ENCODE results near the gene SLFN14. TPM values are rescaled to one million over a fixed set of nuclear protein-coding genes. Genes with fewer than 3 reads are reported as not detected.
A peak's percentile ranks its signal among the peaks of the same experiment; 100 is the strongest.

The SLFN14 gene
- total RNA-seq, 3 donors from 2014 or later (not counting 1 experiment from before 2014, with no cell fraction given) = 0.35 to 0.47 TPM; not detected in 1

GRCh38 chr17:35559495-35560210, 966 bp downstream of the SLFN14 start:
- DNase-seq (no peak), ATAC-seq (no peak)
- H3K36me3 Mint-ChIP-seq = no peaks in the 10 kb centered on the region
- H3K36me3 ChIP-seq (ENCODE audit: control insufficient read depth, insufficient read depth, low read length) = no peaks in the 10 kb centered on the region
- H3K4me1 ChIP-seq (ENCODE audit: control insufficient read depth, insufficient read depth, low read length) = no peaks in the 10 kb centered on the region
- no peak overlapping the region for H3K27ac Mint-ChIP-seq
- H3K4me3 Mint-ChIP-seq = no peak overlapping the region
- H3K27me3 ChIP-seq (ENCODE audit: control insufficient read depth, insufficient read depth, low read length) = peaks cover 2% of the 10 kb centered on the region
- WGBS (ENCODE audit: insufficient coverage) = 64% methylated on average over 2 of the region's 2 CpGs
- H3K9me3 ChIP-seq (ENCODE audit: control insufficient read depth, insufficient read depth, low read length) = no peaks in the 10 kb centered on the region
- TF ChIP-seq, protein P1, sequence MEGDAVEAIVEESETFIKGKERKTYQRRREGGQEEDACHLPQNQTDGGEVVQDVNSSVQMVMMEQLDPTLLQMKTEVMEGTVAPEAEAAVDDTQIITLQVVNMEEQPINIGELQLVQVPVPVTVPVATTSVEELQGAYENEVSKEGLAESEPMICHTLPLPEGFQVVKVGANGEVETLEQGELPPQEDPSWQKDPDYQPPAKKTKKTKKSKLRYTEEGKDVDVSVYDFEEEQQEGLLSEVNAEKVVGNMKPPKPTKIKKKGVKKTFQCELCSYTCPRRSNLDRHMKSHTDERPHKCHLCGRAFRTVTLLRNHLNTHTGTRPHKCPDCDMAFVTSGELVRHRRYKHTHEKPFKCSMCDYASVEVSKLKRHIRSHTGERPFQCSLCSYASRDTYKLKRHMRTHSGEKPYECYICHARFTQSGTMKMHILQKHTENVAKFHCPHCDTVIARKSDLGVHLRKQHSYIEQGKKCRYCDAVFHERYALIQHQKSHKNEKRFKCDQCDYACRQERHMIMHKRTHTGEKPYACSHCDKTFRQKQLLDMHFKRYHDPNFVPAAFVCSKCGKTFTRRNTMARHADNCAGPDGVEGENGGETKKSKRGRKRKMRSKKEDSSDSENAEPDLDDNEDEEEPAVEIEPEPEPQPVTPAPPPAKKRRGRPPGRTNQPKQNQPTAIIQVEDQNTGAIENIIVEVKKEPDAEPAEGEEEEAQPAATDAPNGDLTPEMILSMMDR (IDR thresholded peaks at IDR 0.05) = no peak
- H3K4me1 Mint-ChIP-seq = no peaks in the 10 kb centered on the region
- no peak overlapping the region for H3K4me3 ChIP-seq (ENCODE audit: low read length)
- H3K27ac ChIP-seq (ENCODE audit: low read length) = no peak overlapping the region
- intact Hi-C loops (cut with micrococcal nuclease) = no loop called here
- H3K27me3 Mint-ChIP-seq (ENCODE audit: low read depth in 2 of 2) = peaks cover 14 to 27% of the 10 kb centered on the region in 2 donors
- no peaks in the 10 kb centered on the region for H3K9me3 Mint-ChIP-seq

- Histone ChIP-seq H3K4me3 (ENCODE audit: low read length) (no peak overlapping the region), H3K27ac (ENCODE audit: low read length) (no peak overlapping the region), H3K9me3 (ENCODE audit: control insufficient read depth, insufficient read depth, low read length) (no peaks in the 10 kb centered on the region), H3K27me3 (ENCODE audit: control insufficient read depth, insufficient read depth, low read length) (peaks cover 2% of the 10 kb centered on the region), H3K36me3 (ENCODE audit: control insufficient read depth, insufficient read depth, low read length) (no peaks in the 10 kb centered on the region), H3K4me1 (ENCODE audit: control insufficient read depth, insufficient read depth, low read length) (no peaks in the 10 kb centered on the region)
- no peaks in the 10 kb centered on the region for H3K9me3 Mint-ChIP-seq
- H3K36me3 Mint-ChIP-seq = no peaks in the 10 kb centered on the region
- no peak for ATAC-seq
- TF ChIP-seq, protein P1 (IDR thresholded peaks at IDR 0.05) = no peak
- intact Hi-C loops (cut with micrococcal nuclease) = no loop called here
- H3K4me1 Mint-ChIP-seq = no peaks in the 10 kb centered on the region
- WGBS (ENCODE audit: insufficient coverage) = 77% methylated on average over 3 of the region's 3 CpGs
- no peak for DNase-seq
- peaks cover 14 to 18% of the 10 kb centered on the region in 2 donors for H3K27me3 Mint-ChIP-seq (ENCODE audit: low read depth in 2 of 2)
- H3K27ac Mint-ChIP-seq = no peak overlapping the region
- no peak overlapping the region for H3K4me3 Mint-ChIP-seq
Measured at GRCh38 chr17:35557353-35557752, 3.3 kb downstream of the SLFN14 start.

DNA sequence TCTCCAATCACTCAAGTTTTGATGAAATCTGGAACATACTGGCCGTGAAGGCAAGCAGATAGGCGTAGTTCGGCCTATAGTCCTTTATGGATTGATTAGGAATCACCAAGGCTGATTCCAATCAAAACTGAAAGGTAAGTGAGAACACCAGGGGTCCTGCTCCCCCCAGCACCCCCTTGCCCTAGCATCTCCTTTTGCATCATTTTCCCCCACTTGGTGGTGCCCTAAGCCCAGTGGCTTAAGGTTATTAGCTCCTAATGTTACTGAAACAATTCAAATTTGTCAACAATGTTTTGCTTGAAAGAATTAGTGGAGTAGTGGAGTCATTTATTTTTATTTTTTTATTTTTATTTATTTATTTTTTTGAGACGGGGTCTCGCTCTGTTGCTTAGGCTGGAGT, 4.9 kb downstream of the SLFN14 start:
- Histone ChIP-seq H3K4me3 (ENCODE audit: low read length) (no peak overlapping the region), H3K27ac (ENCODE audit: low read length) (no peak overlapping the region), H3K4me1 (ENCODE audit: control insufficient read depth, insufficient read depth, low read length) (no peaks in the 10 kb centered on the region), H3K27me3 (ENCODE audit: control insufficient read depth, insufficient read depth, low read length) (peaks cover 2% of the 10 kb centered on the region), H3K9me3 (ENCODE audit: control insufficient read depth, insufficient read depth, low read length) (no peaks in the 10 kb centered on the region), H3K36me3 (ENCODE audit: control insufficient read depth, insufficient read depth, low read length) (no peaks in the 10 kb centered on the region)
- TF ChIP-seq, protein P1 (IDR thresholded peaks at IDR 0.05) = no peak
- Mint-ChIP-seq H3K27me3 (ENCODE audit: low read depth in 2 of 2) (peaks cover 12 to 18% of the 10 kb centered on the region in 2 donors), H3K4me1 (no peaks in the 10 kb centered on the region), H3K36me3 (no peaks in the 10 kb centered on the region), H3K27ac (no peak overlapping the region), H3K9me3 (no peaks in the 10 kb centered on the region), H3K4me3 (no peak overlapping the region)
- no peak for ATAC-seq
- peak in 1 of 2 donors; percentile 37 for DNase-seq
- 100% methylated on average over 3 of the region's 5 CpGs for WGBS (ENCODE audit: insufficient coverage)
- intact Hi-C loops (cut with micrococcal nuclease) = no loop called here

DNA sequence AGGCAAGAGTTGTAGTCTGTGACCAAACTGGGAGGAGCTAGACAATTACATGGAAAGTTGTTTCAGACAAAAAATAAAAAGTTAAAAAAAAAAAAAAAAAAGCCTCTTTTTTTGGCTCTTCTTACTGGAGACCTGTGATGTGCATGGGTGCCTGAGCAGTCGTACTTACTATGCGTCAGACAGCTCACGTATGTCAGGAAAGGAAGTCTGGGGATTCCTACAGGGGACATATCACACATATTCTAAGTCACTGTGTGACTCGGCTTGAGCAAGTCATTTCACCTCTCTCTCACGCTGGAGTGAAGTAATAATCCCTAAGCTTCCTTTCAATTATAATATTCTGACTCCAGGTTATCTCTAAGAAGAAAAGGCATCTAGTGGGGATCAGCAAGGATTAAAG, 6.0 kb downstream of the SLFN14 start:
- peaks cover 7 to 15% of the 10 kb centered on the region in 2 donors for H3K27me3 Mint-ChIP-seq (ENCODE audit: low read depth in 2 of 2)
- H3K36me3 ChIP-seq (ENCODE audit: control insufficient read depth, insufficient read depth, low read length) = no peaks in the 10 kb centered on the region
- no peaks in the 10 kb centered on the region for H3K4me1 Mint-ChIP-seq
- TF ChIP-seq, protein P1 (IDR thresholded peaks at IDR 0.05) = no peak
- H3K4me3 ChIP-seq (ENCODE audit: low read length) = no peak overlapping the region
- intact Hi-C loops (cut with micrococcal nuclease) = no loop called here
- no peak overlapping the region for H3K27ac ChIP-seq (ENCODE audit: low read length)
- H3K27me3 ChIP-seq (ENCODE audit: control insufficient read depth, insufficient read depth, low read length) = no peaks in the 10 kb centered on the region
- no peaks in the 10 kb centered on the region for H3K4me1 ChIP-seq (ENCODE audit: control insufficient read depth, insufficient read depth, low read length)
- no peak overlapping the region for H3K27ac Mint-ChIP-seq
- ATAC-seq = no peak
- H3K9me3 Mint-ChIP-seq = no peaks in the 10 kb centered on the region
- H3K4me3 Mint-ChIP-seq = no peak overlapping the region
- 70% methylated on average over 5 of the region's 5 CpGs for whole genome bisulfite sequencing (ENCODE audit: insufficient coverage)
- no peak for DNase-seq
- no peaks in the 10 kb centered on the region for H3K9me3 ChIP-seq (ENCODE audit: control insufficient read depth, insufficient read depth, low read length)
- H3K36me3 Mint-ChIP-seq = no peaks in the 10 kb centered on the region
